GM19193 (cell line): ENCODE results near the gene RNF121.

Experiments
- POLR2A ChIP-seq: IDR thresholded peaks from 4 replicates; pipeline ENCODE4 v1.6.1; 2011; ENCODE audit not compliant: insufficient read depth, insufficient read length; ENCODE audit errors: extremely low read depth

The RNF121 gene

GRCh38 chr11:71936825-71937224, 8.0 kb downstream of the RNF121 start:
- no peak for TF ChIP-seq POLR2A

- TF ChIP-seq POLR2A, result no peak
Measured at GRCh38 chr11:71937826-71938225, 9.0 kb downstream of the RNF121 start.

- TF ChIP-seq POLR2A, result no peak
Measured at GRCh38 chr11:71940561-71941219, 11.8 kb downstream of the RNF121 start.

- no peak for TF ChIP-seq POLR2A
Measured at GRCh38 chr11:71946144-71946571, 17.3 kb downstream of the RNF121 start.

GRCh38 chr11:71947498-71947897, 18.7 kb downstream of the RNF121 start:
- no peak for TF ChIP-seq POLR2A

- TF ChIP-seq POLR2A, result no peak
Measured at GRCh38 chr11:71948314-71949027, 19.6 kb downstream of the RNF121 start.

- TF ChIP-seq POLR2A, result no peak
Measured at GRCh38 chr11:71949034-71949433, 20.2 kb downstream of the RNF121 start.

- no peak for TF ChIP-seq POLR2A
Measured at GRCh38 chr11:71951741-71952310, 23.0 kb downstream of the RNF121 start.

- TF ChIP-seq POLR2A, result no peak
Measured at GRCh38 chr11:71955898-71956456, 27.1 kb downstream of the RNF121 start.

- no peak for TF ChIP-seq POLR2A
Measured at GRCh38 chr11:71962428-71963038, 33.7 kb downstream of the RNF121 start.

- no peak for TF ChIP-seq POLR2A
Measured at GRCh38 chr11:71963468-71963867, 34.6 kb downstream of the RNF121 start.

GRCh38 chr11:71964641-71965040, 35.8 kb downstream of the RNF121 start:
- TF ChIP-seq POLR2A, result no peak

GRCh38 chr11:71971680-71972079, 42.8 kb downstream of the RNF121 start:
- no peak for TF ChIP-seq POLR2A

- no peak for TF ChIP-seq POLR2A
Measured at GRCh38 chr11:71976551-71976950, 47.7 kb downstream of the RNF121 start.

GRCh38 chr11:71977090-71977489, 48.2 kb downstream of the RNF121 start:
- TF ChIP-seq POLR2A, result no peak

- TF ChIP-seq POLR2A, result no peak
Measured at GRCh38 chr11:71977743-71978418, 49.0 kb downstream of the RNF121 start.

- TF ChIP-seq POLR2A, result no peak
Measured at GRCh38 chr11:71979094-71979493, 50.2 kb downstream of the RNF121 start.
